Measurements from ENCODE around the gene SERINC3. TPM values are rescaled to one million over a fixed set of nuclear protein-coding genes. Genes with fewer than 3 reads are reported as not detected.
"Not testable (repeated sequence)": the region's sequence is repeated elsewhere in the genome, so short reads cannot be mapped to it uniquely, and the experiment has no call there.

Gene SERINC3
- total RNA-seq, 1 donor from 2014 or later: 50.4 TPM

DNA sequence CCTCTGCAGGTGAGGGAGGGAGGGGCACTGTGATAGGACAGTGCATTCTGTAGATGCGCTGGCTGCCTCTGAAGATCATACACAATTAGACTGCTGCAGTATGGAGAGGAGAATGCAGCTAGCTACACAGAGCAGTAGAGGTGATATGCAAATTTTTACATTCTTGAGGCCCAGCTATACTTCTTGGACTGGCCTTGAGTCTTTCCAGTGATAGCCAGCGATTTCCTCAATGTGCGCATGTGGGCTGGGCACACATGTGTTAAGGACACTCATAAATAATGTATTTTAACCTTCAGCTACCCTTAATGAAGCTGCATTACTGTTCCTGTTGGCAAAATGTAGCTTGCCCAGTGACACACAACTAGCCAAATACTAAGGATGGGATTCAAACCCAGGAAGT lies 27.2 kb downstream of the SERINC3 start:
- DNase-seq (ENCODE audit: low spot score) (no peak), ATAC-seq (peak; percentile 13)

DNA sequence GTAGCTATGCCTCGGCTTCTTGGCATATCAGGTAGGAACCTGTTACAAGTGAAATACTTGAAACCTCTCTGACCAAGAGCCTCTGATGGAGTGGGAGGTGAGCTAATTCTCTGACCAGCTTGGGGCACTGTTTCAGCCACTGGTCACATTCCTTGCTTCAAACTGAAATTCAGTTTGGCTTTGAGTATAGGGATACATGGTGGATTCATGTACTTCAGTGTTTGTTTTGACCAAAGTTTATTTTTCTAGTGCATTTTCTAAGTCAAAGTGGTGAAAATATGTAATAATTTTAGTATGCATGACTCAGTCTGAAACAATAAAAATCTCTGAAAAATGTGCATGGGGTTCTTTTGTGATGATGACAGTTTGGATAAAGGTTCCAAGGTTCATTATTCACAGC lies 27.6 kb downstream of the SERINC3 start:
- ATAC-seq: no peak

GRCh38 chr20:44491635-44492395 lies 30.1 kb downstream of the SERINC3 start:
- no peak for DNase-seq (ENCODE audit: low spot score)
- no peak for ATAC-seq

More for the DNA sequence above, 27.6 kb downstream of the SERINC3 start:
- no peak for DNase-seq (ENCODE audit: low spot score)

DNA sequence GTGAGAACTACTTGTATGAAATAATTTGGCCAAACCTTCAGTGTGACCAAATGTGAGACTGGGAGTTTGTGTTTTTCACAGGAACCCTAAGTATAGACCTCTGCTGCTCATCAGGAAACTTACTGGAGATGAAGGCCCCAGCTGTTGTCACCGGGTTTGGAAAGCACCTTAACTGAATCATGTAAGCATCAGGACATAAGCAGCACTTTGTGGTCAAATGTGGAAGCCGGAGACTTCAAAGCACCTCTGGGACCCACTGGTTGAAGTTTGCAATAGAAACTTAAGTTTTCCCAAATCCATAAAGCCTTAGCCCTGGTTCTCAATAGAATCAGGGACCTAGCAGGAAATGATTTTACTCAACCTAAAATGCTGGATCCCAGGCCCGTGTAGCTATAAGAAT lies 31.9 kb downstream of the SERINC3 start:
- no peak for DNase-seq (ENCODE audit: low spot score)
- no peak for ATAC-seq

GRCh38 chr20:44489223-44489622 lies 32.6 kb downstream of the SERINC3 start:
- DNase-seq (ENCODE audit: low spot score): no peak
- ATAC-seq: no peak

GRCh38 chr20:44488551-44488950 lies 33.3 kb downstream of the SERINC3 start:
- no peak for ATAC-seq
- no peak for DNase-seq (ENCODE audit: low spot score)

DNA sequence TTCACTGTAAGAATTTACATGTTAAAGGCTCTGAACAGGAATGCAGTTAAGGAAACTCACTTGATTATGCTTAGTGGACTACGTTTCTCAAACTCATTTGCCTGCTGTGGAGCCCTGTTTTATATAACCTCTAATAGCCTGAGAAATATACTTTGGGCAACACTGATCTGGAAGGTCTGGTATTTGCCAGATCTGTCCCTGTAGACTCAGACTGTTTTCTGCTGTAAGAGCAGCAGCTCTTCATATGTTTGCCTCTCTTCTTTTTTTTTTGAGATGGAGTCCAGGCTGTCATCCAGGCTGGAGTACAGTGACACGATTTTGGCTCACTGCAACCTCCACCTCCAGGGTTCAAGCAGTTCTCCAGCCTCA lies 36.1 kb downstream of the SERINC3 start:
- ATAC-seq (no peak), DNase-seq (ENCODE audit: low spot score) (no peak)

DNA sequence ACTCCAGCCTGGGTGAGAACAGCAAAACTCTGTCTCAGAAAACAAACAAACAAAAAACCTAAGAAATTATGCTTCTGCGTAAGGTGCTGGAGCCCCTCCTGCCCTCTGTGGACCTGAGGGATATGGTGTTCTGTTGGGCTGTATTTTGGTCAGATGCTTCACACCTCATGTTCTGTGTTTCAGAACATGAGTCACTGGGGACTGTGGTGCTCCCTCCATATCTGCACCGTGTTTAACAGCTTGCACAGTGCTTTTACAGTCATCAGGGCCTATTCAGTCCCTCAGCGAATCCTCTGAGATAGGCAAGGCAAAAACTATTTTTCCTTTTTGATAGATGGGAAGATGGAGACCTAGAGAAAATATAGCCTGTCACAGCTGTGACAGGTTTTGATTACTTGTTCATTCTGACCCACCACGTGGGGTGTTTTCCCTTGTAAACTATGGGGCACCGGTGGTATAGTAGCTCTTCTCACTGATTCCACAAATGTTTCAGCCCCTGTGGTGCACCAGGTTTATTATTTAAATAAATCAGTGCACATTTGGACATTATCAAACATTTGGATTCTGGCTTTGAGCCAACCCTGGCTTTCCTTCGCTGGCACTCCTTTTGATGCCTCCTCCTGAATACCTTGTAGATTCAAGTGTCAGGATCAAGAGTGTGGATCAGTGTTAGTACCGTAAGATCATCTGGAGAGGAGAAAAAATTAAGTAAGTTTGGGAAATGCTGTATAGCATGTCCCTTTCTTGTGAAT lies 36.6 kb downstream of the SERINC3 start:
- no peak for ATAC-seq
- no peak for DNase-seq (ENCODE audit: low spot score)

DNA sequence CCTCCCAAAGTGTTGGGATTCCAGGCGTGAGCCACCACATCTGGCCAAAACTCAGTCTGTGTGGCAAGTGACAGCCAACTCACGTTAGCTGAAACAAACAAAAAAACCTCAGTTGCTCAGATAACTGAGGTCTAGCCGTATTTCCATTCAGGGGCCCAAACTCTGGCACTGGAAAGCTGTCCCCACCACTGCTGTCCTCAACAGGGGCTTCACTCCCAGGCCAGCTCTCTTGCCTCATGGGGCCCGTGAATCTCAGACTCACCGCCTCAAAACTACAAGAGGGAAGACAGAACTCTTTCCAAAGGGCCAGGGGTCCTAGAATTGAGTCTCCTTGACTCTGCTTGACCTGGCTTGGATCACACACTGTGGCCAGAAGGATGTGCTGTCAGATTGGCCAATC lies 38.8 kb downstream of the SERINC3 start:
- ATAC-seq (no peak), DNase-seq (ENCODE audit: low spot score) (no peak)

DNA sequence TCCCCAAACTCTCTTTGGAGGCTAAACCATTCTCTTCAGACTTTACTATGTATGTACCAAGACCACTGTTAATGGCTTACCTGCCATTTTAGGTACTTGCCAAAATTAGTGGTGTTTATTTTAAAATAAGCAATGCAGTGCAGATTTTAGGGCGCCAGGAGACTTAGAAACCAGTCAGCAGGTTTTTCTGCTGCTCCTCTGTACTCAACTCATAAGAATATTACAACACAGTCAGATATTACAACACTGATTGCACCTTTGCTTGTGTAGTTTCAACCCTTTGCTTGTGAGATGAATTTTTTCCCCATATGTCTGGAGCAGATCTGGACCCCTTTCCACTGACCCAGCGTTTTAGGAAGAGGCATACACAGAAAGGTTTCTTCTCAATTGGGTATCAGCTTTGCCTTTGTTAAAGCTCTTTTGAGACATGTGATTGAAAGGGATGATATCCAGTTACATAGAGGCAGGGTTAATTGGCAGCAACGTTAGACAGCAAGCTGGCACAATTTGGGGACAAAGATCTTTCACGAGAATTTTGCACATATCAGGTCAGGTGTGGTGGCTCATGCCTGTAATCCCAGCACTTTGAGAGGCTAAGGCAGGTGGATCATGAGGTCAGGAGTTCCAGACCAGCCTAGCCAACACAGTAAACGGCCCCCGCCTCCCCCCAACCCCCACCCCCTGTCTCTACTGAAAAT lies 40.0 kb downstream of the SERINC3 start:
- DNase-seq (ENCODE audit: low spot score): peak; percentile 77
- peak; percentile 51 for ATAC-seq

DNA sequence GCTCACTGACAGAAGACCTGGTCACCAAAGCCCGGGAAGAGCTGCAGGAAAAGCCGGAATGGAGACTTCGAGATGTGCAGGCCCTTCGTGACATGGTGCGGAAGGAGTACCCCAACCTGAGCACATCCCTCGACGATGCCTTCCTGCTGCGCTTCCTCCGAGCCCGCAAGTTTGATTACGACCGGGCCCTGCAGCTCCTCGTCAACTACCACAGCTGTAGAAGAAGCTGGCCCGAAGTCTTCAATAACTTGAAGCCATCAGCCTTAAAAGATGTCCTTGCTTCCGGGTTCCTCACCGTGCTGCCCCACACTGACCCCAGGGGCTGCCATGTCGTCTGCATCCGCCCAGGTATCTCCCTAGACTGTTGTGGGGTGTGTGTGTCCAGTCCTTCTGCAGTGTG lies 41.8 kb downstream of the SERINC3 start:
- DNase-seq (ENCODE audit: low spot score): no peak
- ATAC-seq: peak; percentile 6

- peak; percentile 83 for DNase-seq (ENCODE audit: low spot score)
- ATAC-seq: peak; percentile 60
Observed at GRCh38 chr20:44479643-44480042, 42.2 kb downstream of the SERINC3 start.

DNA sequence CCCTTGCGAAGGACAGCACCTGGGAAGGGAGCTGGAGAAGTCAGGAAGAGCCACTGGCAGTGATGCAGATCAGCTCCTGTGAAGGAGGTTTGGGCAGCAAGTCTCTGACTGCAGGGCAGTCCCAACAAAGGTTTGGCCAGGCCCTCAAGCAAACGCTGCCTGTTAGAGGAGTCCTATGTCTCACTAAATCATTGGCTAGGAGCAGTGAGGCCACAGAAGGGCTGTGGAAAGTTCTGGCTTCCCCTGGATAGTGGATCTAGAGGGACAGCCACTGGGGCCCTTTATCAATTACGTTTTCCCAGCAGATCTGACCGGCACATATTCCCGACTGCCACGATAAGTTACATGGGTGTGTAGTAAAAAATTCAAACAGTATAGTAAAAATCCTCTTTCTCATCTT lies 43.7 kb downstream of the SERINC3 start:
- DNase-seq (ENCODE audit: low spot score) (peak; percentile 66), ATAC-seq (peak; percentile 31)

- DNase-seq (ENCODE audit: low spot score) (no peak), ATAC-seq (no peak)
Observed at GRCh38 chr20:44477151-44477550, 44.7 kb downstream of the SERINC3 start.

DNA sequence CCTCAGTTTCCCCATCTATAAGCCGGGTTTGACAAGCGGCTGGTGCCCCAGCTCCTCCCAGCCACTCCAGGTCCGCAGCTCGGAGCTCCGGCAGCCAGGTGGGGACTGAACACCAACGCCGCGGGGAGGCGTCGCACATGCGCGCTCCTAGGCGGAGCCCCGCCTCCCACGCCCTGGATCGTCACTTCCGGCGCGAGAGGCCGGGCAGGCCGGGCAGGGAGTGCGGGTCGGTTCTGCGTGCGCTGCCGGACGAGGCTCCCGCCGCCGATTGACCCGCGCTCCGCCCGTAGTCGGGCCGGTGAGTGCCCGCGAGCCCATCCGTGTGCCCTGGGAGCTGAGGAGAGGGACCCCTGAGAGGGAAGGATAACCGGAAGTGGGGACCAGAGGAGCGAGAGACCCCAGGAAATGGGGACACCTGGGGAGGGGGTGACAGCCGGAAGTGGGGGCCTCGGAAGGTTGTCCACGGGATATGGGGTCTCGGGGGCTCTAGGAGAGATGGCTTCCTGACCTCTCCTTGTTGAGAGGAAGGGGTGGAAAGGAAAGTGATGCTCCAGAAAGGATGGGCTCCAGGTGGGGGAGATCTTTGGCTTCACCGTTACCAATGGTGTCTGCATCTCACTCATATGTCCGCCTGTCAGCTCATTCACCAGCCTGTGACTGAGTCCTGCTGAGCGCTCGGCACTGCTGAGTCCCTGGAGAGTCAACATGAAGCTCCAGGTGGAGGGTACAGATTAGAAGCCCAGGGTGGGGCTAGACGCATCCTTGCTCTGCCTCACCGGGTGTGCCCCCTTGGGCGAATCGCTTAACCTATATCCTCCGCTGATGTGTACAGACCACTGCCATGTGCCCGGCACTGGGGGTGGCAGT lies 45.9 kb downstream of the SERINC3 start, which contains the start of gene TTPAL:
Gene TTPAL (plus strand): TSS at position 181 of the 867 bp plus-strand sequence. CDS start 4,126 bp downstream, outside the sequence.
- ATAC-seq (peak; percentile 77), DNase-seq (ENCODE audit: low spot score) (peak; percentile 94)

- ATAC-seq: no peak
- DNase-seq (ENCODE audit: low spot score): no peak
Observed at GRCh38 chr20:44475372-44475693, 46.5 kb downstream of the SERINC3 start.

GRCh38 chr20:44472283-44472682 lies 49.6 kb downstream of the SERINC3 start:
- not testable (repeated sequence) for DNase-seq (ENCODE audit: low spot score); ATAC-seq

DNA sequence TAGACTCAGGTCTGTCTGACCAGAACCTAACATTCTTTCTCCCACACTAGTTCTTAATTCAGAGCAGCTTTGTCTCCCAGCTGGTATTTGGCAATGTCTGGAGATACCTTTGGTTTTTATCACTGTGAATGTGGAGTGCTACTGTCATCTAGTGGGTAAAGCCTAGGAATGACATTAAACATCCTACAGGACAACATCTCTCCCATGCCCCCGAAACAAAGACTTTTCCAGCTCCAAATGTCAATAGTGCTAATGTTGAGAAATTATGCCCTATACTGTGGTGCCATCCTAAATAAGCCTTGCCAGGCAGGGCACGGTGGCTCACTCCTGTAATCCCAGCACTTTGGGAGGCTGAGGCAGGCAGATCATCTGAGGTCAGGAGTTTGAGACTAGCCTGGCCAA lies 50.4 kb downstream of the SERINC3 start:
- DNase-seq (ENCODE audit: low spot score): no peak
- peak; percentile 52 for ATAC-seq

DNA sequence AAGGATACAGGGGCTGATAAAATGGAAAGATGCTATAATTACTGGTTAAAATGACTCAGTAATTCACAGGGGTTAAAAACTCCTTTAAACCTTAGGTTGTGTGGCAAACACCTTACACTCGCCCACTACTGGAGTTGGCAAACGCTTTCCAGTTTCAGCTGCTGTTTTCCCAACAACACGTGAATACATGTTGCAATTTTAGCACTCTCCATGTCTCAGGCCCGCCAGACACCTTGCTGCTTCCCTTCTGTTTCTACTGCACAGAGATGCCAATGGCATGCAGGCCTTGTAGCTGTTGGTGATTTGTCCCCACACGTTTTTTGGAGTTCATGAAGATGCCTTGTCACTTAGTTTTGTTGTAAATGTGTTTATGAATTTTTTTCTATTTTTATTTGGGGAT lies 51.5 kb downstream of the SERINC3 start:
- peak; percentile 17 for ATAC-seq
- peak; percentile 83 for DNase-seq (ENCODE audit: low spot score)

DNA sequence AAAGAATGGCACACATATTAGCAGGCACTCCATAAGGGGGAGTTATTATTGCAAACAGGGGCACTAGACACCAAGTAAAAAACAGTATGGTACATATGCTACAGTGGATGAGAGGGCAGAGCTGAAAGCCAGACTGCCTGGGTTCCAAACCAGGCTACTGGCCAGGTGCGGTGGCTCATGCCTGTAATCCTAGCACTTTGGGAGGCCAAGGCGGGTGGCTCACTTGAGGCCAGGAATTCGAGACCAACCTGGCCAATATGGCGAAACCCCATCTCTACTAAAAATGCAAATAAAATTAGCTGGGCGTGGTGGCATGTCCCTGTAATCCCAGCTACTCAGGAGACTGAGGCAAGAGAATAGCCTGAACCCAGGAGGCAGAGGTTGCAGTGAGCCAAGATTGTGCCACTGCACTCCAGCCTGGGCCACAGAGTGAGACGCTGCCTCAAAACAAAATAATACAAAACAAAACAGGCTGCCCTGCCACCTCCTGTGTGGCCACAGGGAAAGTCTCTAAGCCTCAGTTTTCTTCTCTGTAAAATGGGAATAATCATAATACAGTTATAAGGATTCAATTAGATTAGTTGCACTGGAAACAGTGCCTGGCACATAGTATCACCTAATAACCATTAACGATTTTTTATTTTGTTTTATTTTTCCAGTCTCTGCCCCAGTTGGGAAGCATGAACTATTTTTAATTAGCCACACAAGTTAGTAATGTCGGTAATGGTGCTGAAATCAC lies 53.7 kb downstream of the SERINC3 start:
- peak; percentile 67 for DNase-seq (ENCODE audit: low spot score)
- ATAC-seq: peak; percentile 15
